ENCODE measurements around the gene CTBP1. TPM values are rescaled to one million over a fixed set of nuclear protein-coding genes. Genes with fewer than 3 reads are reported as not detected.

CTBP1 gene
- total and polyA plus RNA-seq, 2 of the 8 experiments (the other 6 are each of a cell fraction or from before 2014, with no cell fraction given): 128 to 185 TPM

GRCh38 chr4:1241936-1242505, 6.9 kb downstream of the CTBP1 start:
- Histone ChIP-seq H3K79me2 (ENCODE audit: control insufficient read depth in 1 of 2, insufficient read depth in 2 of 2, low read length in 2 of 2) (peaks cover 48 to 73% of the 10 kb centered on the region in 2 experiments), H4K91ac (replicated peaks; ENCODE audit: insufficient read length, low read length) (no peak overlapping the region), H3K4ac (replicated peaks; ENCODE audit: insufficient read length, low read depth, low read length) (no peak overlapping the region), H2AK5ac (ENCODE audit: low read depth, low read length) (no peak overlapping the region), H3K4me2 (ENCODE audit: insufficient read depth in 1 of 2, low read depth in 2 of 2, low read length in 2 of 2) (no peak overlapping the region), H3K36me3 (ENCODE audit: control insufficient read depth in 2 of 4, insufficient read depth in 4 of 4, low read length in 3 of 4) (peaks cover 2 to 30% (median 11%) of the 10 kb centered on the region in 4 experiments; a peak in 4 of 8 replicates), H3K4me1 (replicated peaks in 1 of 4; ENCODE audit: control insufficient read depth in 3 of 4, insufficient read depth in 4 of 4, low read length in 3 of 4) (peaks cover 0 to 8% (median 3%) of the 10 kb centered on the region in 4 experiments; a peak in 5 of 7 replicates), H2BK120ac (replicated peaks; ENCODE audit: low read depth, low read length) (no peak overlapping the region), H2BK5ac (ENCODE audit: low read depth, low read length) (no peak overlapping the region; the same call in 1 of the 2 replicates), H3K9ac (replicated peaks in 1 of 4; ENCODE audit: extremely low read depth in 1 of 4, low read depth in 3 of 4, low read length in 3 of 4) (no peak overlapping the region), H2BK15ac (ENCODE audit: low read length) (no peak overlapping the region), H4K5ac (ENCODE audit: insufficient read length, low read depth, low read length) (no peak overlapping the region), H4K8ac (ENCODE audit: extremely low read depth, insufficient read depth, low read length) (peak overlapping the region; percentile 57; the same call in 1 of the 2 replicates), H3K4me3 (ENCODE audit: extremely low read depth in 1 of 4, insufficient read depth in 2 of 4, low read depth in 3 of 4, low read length in 4 of 4) (no peak overlapping the region), H3K27ac (ENCODE audit: low read depth, low read length) (no peak overlapping the region), H2BK12ac (ENCODE audit: low read depth, low read length) (no peak overlapping the region), H3K79me1 (ENCODE audit: low read depth, low read length) (peaks cover 29% of the 10 kb centered on the region; the same call in 1 of the 2 replicates), H3K23ac (ENCODE audit: insufficient read length) (no peak overlapping the region), H3K27me3 (replicated peaks in 1 of 4; ENCODE audit: control insufficient read depth in 3 of 4, extremely low read depth in 1 of 4, insufficient read depth in 3 of 4, low read length in 3 of 4) (no peaks in the 10 kb centered on the region; a peak in 1 of 7 replicates), H3K56ac (replicated peaks; ENCODE audit: insufficient read length, low read depth, low read length) (no peak overlapping the region), H3K23me2 (ENCODE audit: low read depth, low read length) (0 out of 2 replicates have a peak, but pooled peaks cover under 1% of the 10 kb centered on the region), H3K9me3 (ENCODE audit: insufficient read depth in 2 of 2, low read depth in 1 of 2, low read length in 1 of 2) (no peaks in the 10 kb centered on the region), H4K20me1 (replicated peaks in 1 of 2; ENCODE audit: control insufficient read depth in 1 of 2, insufficient read depth in 2 of 2, low read length in 2 of 2) (peaks cover 23 to 50% of the 10 kb centered on the region in 2 experiments), H3K18ac (ENCODE audit: extremely low read depth, low read length) (no peak overlapping the region), H2BK20ac (ENCODE audit: low read length) (no peak overlapping the region), H3K14ac (ENCODE audit: insufficient read length) (no peak overlapping the region), H2AFZ (ENCODE audit: low read length) (no peak overlapping the region)
- FAIRE-seq (no peak), DNase-seq (ENCODE audit: low read depth in 1 of 2, low spot score in 2 of 2) (no peak)
- CTCF ChIA-PET (ENCODE audit: partially characterized antibody): interaction anchor here (0.6 to 1.0 kb wide), 5 partner anchors 11 to 105 kb away, joined by 3 read pairs; no protein-coding TSS in a partner anchor
- 88% methylated on average over 18 of the region's 24 CpGs; no CpG with 5 or more reads in 1 of the 2 experiments for WGBS, 2 experiments (ENCODE audit: extremely low coverage in 1 of 2, insufficient coverage in 1 of 2, insufficient read length in 1 of 2, insufficient replicate concordance in 2 of 2, low coverage in 1 of 2, low lambda C conversion rate in 2 of 2, missing lambda C conversion rate in 1 of 2)
- POLR2A ChIA-PET (ENCODE audit: partially characterized antibody): interaction anchor here (0.9 to 1.2 kb wide), 2 partner anchors 25 to 55 kb away, joined by 4 read pairs; no protein-coding TSS in a partner anchor
- no peak for TF ChIP-seq CHD1 (IDR thresholded peaks at IDR 0.05; ENCODE audit: low read depth, low read length)
- no peak for TF ChIP-seq NRF1 (IDR thresholded peaks at IDR 0.05; ENCODE audit: low read depth, low read length)
- TF ChIP-seq, protein P1, sequence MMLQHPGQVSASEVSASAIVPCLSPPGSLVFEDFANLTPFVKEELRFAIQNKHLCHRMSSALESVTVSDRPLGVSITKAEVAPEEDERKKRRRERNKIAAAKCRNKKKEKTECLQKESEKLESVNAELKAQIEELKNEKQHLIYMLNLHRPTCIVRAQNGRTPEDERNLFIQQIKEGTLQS (IDR thresholded peaks at IDR 0.05; ENCODE audit: insufficient read depth, low read depth, low read length): no peak
- TF ChIP-seq E2F6 (IDR thresholded peaks at IDR 0.05): no peak
- no peak for TF ChIP-seq BCL11A (IDR thresholded peaks at IDR 0.05; ENCODE audit: low read depth in 2 of 2, low read length in 2 of 2)
- TF ChIP-seq CTBP2 (IDR thresholded peaks at IDR 0.05; ENCODE audit: borderline replicate concordance, insufficient read depth, insufficient read length, low read length): no peak
- TF ChIP-seq, protein P2, sequence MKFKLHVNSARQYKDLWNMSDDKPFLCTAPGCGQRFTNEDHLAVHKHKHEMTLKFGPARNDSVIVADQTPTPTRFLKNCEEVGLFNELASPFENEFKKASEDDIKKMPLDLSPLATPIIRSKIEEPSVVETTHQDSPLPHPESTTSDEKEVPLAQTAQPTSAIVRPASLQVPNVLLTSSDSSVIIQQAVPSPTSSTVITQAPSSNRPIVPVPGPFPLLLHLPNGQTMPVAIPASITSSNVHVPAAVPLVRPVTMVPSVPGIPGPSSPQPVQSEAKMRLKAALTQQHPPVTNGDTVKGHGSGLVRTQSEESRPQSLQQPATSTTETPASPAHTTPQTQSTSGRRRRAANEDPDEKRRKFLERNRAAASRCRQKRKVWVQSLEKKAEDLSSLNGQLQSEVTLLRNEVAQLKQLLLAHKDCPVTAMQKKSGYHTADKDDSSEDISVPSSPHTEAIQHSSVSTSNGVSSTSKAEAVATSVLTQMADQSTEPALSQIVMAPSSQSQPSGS (IDR thresholded peaks at IDR 0.05; ENCODE audit: low read length): no peak
- TF ChIP-seq RNF2 (IDR thresholded peaks at IDR 0.05; ENCODE audit: borderline replicate concordance, low read depth, low read length, missing control alignments, poor library complexity, severe bottlenecking): no peak
- no peak for TF ChIP-seq TCF12 (IDR thresholded peaks at IDR 0.05; ENCODE audit: low read depth, low read length)
